GM19239 (cell line): ENCODE measurements around the gene CLASRP.

ENCODE experiments used
- DNase-seq: peaks from one replicate; pipeline ENCODE4 v3.0.0; 2011; ENCODE audit warnings: low spot score; ENCODE audit not compliant: insufficient read length
- FAIRE-seq: peaks from 2 replicates; lab custom pipeline; 2011; peaks lifted over from hg19 to GRCh38; lab: Jason Lieb, UNC

CLASRP gene

GRCh38 chr19:45078390-45079062 lies 39.7 kb downstream of the CLASRP start:
- FAIRE-seq: no peak
- no peak for DNase-seq

GRCh38 chr19:45079063-45079910 lies 40.4 kb downstream of the CLASRP start, which contains the start of gene GEMIN7:
GEMIN7 (plus strand) TSS chr19:45079260; CDS start chr19:45090115, 10,855 bp downstream.
- DNase-seq (no peak), FAIRE-seq (peak; percentile 78)

GRCh38 chr19:45079911-45080370 lies 41.1 kb downstream of the CLASRP start:
- no peak for FAIRE-seq

GRCh38 chr19:45082170-45082569 lies 43.3 kb downstream of the CLASRP start:
- DNase-seq (no peak), FAIRE-seq (no peak)

More at GRCh38 chr19:45079911-45080370, 41.1 kb downstream of the CLASRP start:
- no peak for DNase-seq

- DNase-seq (no peak), FAIRE-seq (no peak)
Measured at GRCh38 chr19:45086480-45086879, 47.6 kb downstream of the CLASRP start.

- DNase-seq: no peak
- no peak for FAIRE-seq
Measured at GRCh38 chr19:45087531-45087930, 48.7 kb downstream of the CLASRP start.

GRCh38 chr19:45090034-45090433 lies 51.2 kb downstream of the CLASRP start:
- no peak for DNase-seq
- no peak for FAIRE-seq

GRCh38 chr19:45090606-45091005 lies 51.8 kb downstream of the CLASRP start:
- FAIRE-seq (no peak), DNase-seq (no peak)

- FAIRE-seq (peak; percentile 99), DNase-seq (peak; percentile 94)
Measured at GRCh38 chr19:45091031-45091923, 52.4 kb downstream of the CLASRP start.

GRCh38 chr19:45092747-45093678 lies 54.2 kb downstream of the CLASRP start, which contains the start of gene PPP1R37:
PPP1R37 (plus strand) TSS chr19:45093179; CDS start chr19:45093326, 147 bp downstream.
- FAIRE-seq (peak; percentile 93), DNase-seq (peak; percentile 88)

- DNase-seq (no peak), FAIRE-seq (no peak)
Measured at GRCh38 chr19:45094137-45094536, 55.3 kb downstream of the CLASRP start.

- DNase-seq (no peak), FAIRE-seq (no peak)
Measured at GRCh38 chr19:45094707-45095106, 55.9 kb downstream of the CLASRP start.

- FAIRE-seq: no peak
Measured at GRCh38 chr19:45095496-45096413, 56.9 kb downstream of the CLASRP start.

GRCh38 chr19:45096700-45097099 lies 57.9 kb downstream of the CLASRP start:
- DNase-seq (no peak), FAIRE-seq (no peak)

More at GRCh38 chr19:45095496-45096413, 56.9 kb downstream of the CLASRP start:
- no peak for DNase-seq

- DNase-seq: no peak
- FAIRE-seq: no peak
Measured at GRCh38 chr19:45097450-45097775, 58.6 kb downstream of the CLASRP start.

GRCh38 chr19:45097776-45098520 lies 59.1 kb downstream of the CLASRP start:
- DNase-seq (no peak), FAIRE-seq (no peak)
